ENCODE measurements around the gene PLEKHG3.

Gene PLEKHG3

GRCh38 chr14:64727551-64728071 is 23.4 kb downstream of the PLEKHG3 start:
- H3K27me3 ChIP-seq (ENCODE audit: control insufficient read depth, insufficient read depth, low read length) = no peaks in the 10 kb centered on the region
- H3K9ac ChIP-seq (ENCODE audit: low read depth, low read length) = no peak overlapping the region
- no peak overlapping the region for H3K27ac ChIP-seq (ENCODE audit: low read depth, low read length)
- peaks cover 46% of the 10 kb centered on the region for H3K36me3 ChIP-seq (ENCODE audit: control insufficient read depth, insufficient read depth, low read length)
- H3K9me3 ChIP-seq (ENCODE audit: control insufficient read depth, insufficient read depth, low read length) = no peaks in the 10 kb centered on the region
- no peak overlapping the region for H3K4me3 ChIP-seq (ENCODE audit: low read depth, low read length)
- peaks cover 32% of the 10 kb centered on the region for H3K4me1 ChIP-seq (ENCODE audit: control insufficient read depth, insufficient read depth, low read length)

GRCh38 chr14:64728106-64728505 is 23.9 kb downstream of the PLEKHG3 start:
- H3K36me3 ChIP-seq (ENCODE audit: control insufficient read depth, insufficient read depth, low read length) = peaks cover 50% of the 10 kb centered on the region
- H3K4me1 ChIP-seq (ENCODE audit: control insufficient read depth, insufficient read depth, low read length) = peaks cover 32% of the 10 kb centered on the region
- H3K9me3 ChIP-seq (ENCODE audit: control insufficient read depth, insufficient read depth, low read length) = no peaks in the 10 kb centered on the region
- H3K27ac ChIP-seq (ENCODE audit: low read depth, low read length) = no peak overlapping the region
- H3K27me3 ChIP-seq (ENCODE audit: control insufficient read depth, insufficient read depth, low read length) = no peaks in the 10 kb centered on the region
- no peak overlapping the region for H3K9ac ChIP-seq (ENCODE audit: low read depth, low read length)
- H3K4me3 ChIP-seq (ENCODE audit: low read depth, low read length) = no peak overlapping the region

GRCh38 chr14:64728856-64729255 is 24.6 kb downstream of the PLEKHG3 start:
- Histone ChIP-seq H3K36me3 (ENCODE audit: control insufficient read depth, insufficient read depth, low read length) (peaks cover 57% of the 10 kb centered on the region), H3K4me1 (ENCODE audit: control insufficient read depth, insufficient read depth, low read length) (peaks cover 30% of the 10 kb centered on the region), H3K27ac (ENCODE audit: low read depth, low read length) (no peak overlapping the region), H3K27me3 (ENCODE audit: control insufficient read depth, insufficient read depth, low read length) (no peaks in the 10 kb centered on the region), H3K9ac (ENCODE audit: low read depth, low read length) (no peak overlapping the region), H3K4me3 (ENCODE audit: low read depth, low read length) (no peak overlapping the region), H3K9me3 (ENCODE audit: control insufficient read depth, insufficient read depth, low read length) (no peaks in the 10 kb centered on the region)

GRCh38 chr14:64729386-64730060 is 25.3 kb downstream of the PLEKHG3 start:
- Histone ChIP-seq H3K27ac (ENCODE audit: low read depth, low read length) (no peak overlapping the region), H3K9ac (ENCODE audit: low read depth, low read length) (no peak overlapping the region), H3K27me3 (ENCODE audit: control insufficient read depth, insufficient read depth, low read length) (no peaks in the 10 kb centered on the region), H3K36me3 (ENCODE audit: control insufficient read depth, insufficient read depth, low read length) (peaks cover 60% of the 10 kb centered on the region), H3K4me1 (ENCODE audit: control insufficient read depth, insufficient read depth, low read length) (peaks cover 23% of the 10 kb centered on the region), H3K4me3 (ENCODE audit: low read depth, low read length) (no peak overlapping the region), H3K9me3 (ENCODE audit: control insufficient read depth, insufficient read depth, low read length) (no peaks in the 10 kb centered on the region)

DNA sequence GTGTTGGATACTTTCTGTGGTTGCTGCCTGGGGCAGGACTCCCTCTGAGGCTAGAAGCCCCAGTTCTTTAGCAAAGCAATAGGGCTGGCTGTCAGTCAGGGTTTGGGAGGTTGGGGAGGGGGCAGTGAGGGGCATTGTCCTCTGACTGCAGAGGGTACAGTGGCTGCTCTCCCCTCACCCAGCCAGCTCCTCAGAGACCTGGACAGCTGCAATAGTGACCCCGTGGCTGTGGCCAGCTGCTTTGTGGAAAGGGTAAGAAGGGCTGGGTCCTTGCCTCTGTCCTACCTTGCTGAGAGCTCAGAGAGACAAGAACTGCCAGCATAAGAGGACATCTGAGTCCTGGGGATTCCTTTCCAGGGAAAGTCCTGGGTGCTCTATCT is 25.8 kb downstream of the PLEKHG3 start:
- Histone ChIP-seq H3K27ac (ENCODE audit: low read depth, low read length) (no peak overlapping the region), H3K27me3 (ENCODE audit: control insufficient read depth, insufficient read depth, low read length) (no peaks in the 10 kb centered on the region), H3K9me3 (ENCODE audit: control insufficient read depth, insufficient read depth, low read length) (no peaks in the 10 kb centered on the region), H3K4me1 (ENCODE audit: control insufficient read depth, insufficient read depth, low read length) (peaks cover 18% of the 10 kb centered on the region), H3K9ac (ENCODE audit: low read depth, low read length) (no peak overlapping the region), H3K36me3 (ENCODE audit: control insufficient read depth, insufficient read depth, low read length) (peaks cover 60% of the 10 kb centered on the region), H3K4me3 (ENCODE audit: low read depth, low read length) (no peak overlapping the region)

DNA sequence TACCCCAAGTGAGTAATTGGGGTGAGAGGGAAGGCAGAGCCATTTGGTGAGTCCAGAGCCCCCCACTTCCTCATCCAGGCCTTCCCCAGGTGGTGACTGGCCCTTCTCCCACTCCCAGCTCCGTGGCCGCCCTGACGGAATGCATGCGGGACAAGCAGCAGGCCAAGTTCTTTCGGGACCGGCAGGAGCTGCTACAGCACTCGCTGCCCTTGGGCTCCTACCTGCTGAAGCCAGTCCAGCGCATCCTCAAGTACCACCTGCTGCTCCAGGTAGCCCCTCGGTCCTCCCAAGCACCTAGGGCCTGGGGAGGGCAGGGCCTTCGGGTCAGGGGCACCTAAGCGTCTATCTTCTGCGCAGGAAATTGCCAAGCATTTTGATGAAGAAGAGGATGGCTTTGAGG is 26.5 kb downstream of the PLEKHG3 start:
- Histone ChIP-seq H3K4me3 (ENCODE audit: low read depth, low read length) (no peak overlapping the region), H3K27me3 (ENCODE audit: control insufficient read depth, insufficient read depth, low read length) (no peaks in the 10 kb centered on the region), H3K36me3 (ENCODE audit: control insufficient read depth, insufficient read depth, low read length) (peaks cover 60% of the 10 kb centered on the region), H3K27ac (ENCODE audit: low read depth, low read length) (no peak overlapping the region), H3K9me3 (ENCODE audit: control insufficient read depth, insufficient read depth, low read length) (no peaks in the 10 kb centered on the region), H3K9ac (ENCODE audit: low read depth, low read length) (no peak overlapping the region), H3K4me1 (ENCODE audit: control insufficient read depth, insufficient read depth, low read length) (peaks cover 12% of the 10 kb centered on the region)

- Histone ChIP-seq H3K27ac (ENCODE audit: low read depth, low read length) (no peak overlapping the region), H3K36me3 (ENCODE audit: control insufficient read depth, insufficient read depth, low read length) (peaks cover 60% of the 10 kb centered on the region), H3K27me3 (ENCODE audit: control insufficient read depth, insufficient read depth, low read length) (no peaks in the 10 kb centered on the region), H3K4me1 (ENCODE audit: control insufficient read depth, insufficient read depth, low read length) (peaks cover 8% of the 10 kb centered on the region), H3K4me3 (ENCODE audit: low read depth, low read length) (no peak overlapping the region), H3K9ac (ENCODE audit: low read depth, low read length) (no peak overlapping the region), H3K9me3 (ENCODE audit: control insufficient read depth, insufficient read depth, low read length) (no peaks in the 10 kb centered on the region)
Measured at GRCh38 chr14:64731141-64731581, 26.9 kb downstream of the PLEKHG3 start.

- Histone ChIP-seq H3K27me3 (ENCODE audit: control insufficient read depth, insufficient read depth, low read length) (no peaks in the 10 kb centered on the region), H3K4me1 (ENCODE audit: control insufficient read depth, insufficient read depth, low read length) (peaks cover 6% of the 10 kb centered on the region; the same call in 1 of the 2 replicates), H3K27ac (ENCODE audit: low read depth, low read length) (no peak overlapping the region), H3K4me3 (ENCODE audit: low read depth, low read length) (no peak overlapping the region), H3K9me3 (ENCODE audit: control insufficient read depth, insufficient read depth, low read length) (no peaks in the 10 kb centered on the region), H3K36me3 (ENCODE audit: control insufficient read depth, insufficient read depth, low read length) (peaks cover 62% of the 10 kb centered on the region), H3K9ac (ENCODE audit: low read depth, low read length) (no peak overlapping the region)
Measured at GRCh38 chr14:64732066-64732465, 27.8 kb downstream of the PLEKHG3 start.

GRCh38 chr14:64732536-64733120 is 28.4 kb downstream of the PLEKHG3 start:
- H3K9ac ChIP-seq (ENCODE audit: low read depth, low read length) = no peak overlapping the region
- H3K36me3 ChIP-seq (ENCODE audit: control insufficient read depth, insufficient read depth, low read length) = peaks cover 61% of the 10 kb centered on the region
- no peaks in the 10 kb centered on the region for H3K9me3 ChIP-seq (ENCODE audit: control insufficient read depth, insufficient read depth, low read length)
- no peak overlapping the region for H3K27ac ChIP-seq (ENCODE audit: low read depth, low read length)
- no peaks in the 10 kb centered on the region for H3K27me3 ChIP-seq (ENCODE audit: control insufficient read depth, insufficient read depth, low read length)
- peaks cover 6% of the 10 kb centered on the region; the same call in 1 of the 2 replicates for H3K4me1 ChIP-seq (ENCODE audit: control insufficient read depth, insufficient read depth, low read length)
- no peak overlapping the region for H3K4me3 ChIP-seq (ENCODE audit: low read depth, low read length)

GRCh38 chr14:64733321-64733720 is 29.1 kb downstream of the PLEKHG3 start:
- Histone ChIP-seq H3K4me1 (ENCODE audit: control insufficient read depth, insufficient read depth, low read length) (peaks cover 6% of the 10 kb centered on the region; the same call in 1 of the 2 replicates), H3K4me3 (ENCODE audit: low read depth, low read length) (no peak overlapping the region), H3K9me3 (ENCODE audit: control insufficient read depth, insufficient read depth, low read length) (no peaks in the 10 kb centered on the region)

GRCh38 chr14:64733899-64734298 is 29.7 kb downstream of the PLEKHG3 start:
- H3K4me1 ChIP-seq (ENCODE audit: control insufficient read depth, insufficient read depth, low read length) = peaks cover 6% of the 10 kb centered on the region; the same call in 1 of the 2 replicates
- no peak overlapping the region for H3K27ac ChIP-seq (ENCODE audit: low read depth, low read length)
- no peaks in the 10 kb centered on the region for H3K9me3 ChIP-seq (ENCODE audit: control insufficient read depth, insufficient read depth, low read length)
- H3K4me3 ChIP-seq (ENCODE audit: low read depth, low read length) = no peak overlapping the region
- H3K36me3 ChIP-seq (ENCODE audit: control insufficient read depth, insufficient read depth, low read length) = peaks cover 61% of the 10 kb centered on the region
- no peak overlapping the region for H3K9ac ChIP-seq (ENCODE audit: low read depth, low read length)
- no peaks in the 10 kb centered on the region for H3K27me3 ChIP-seq (ENCODE audit: control insufficient read depth, insufficient read depth, low read length)

More at GRCh38 chr14:64733321-64733720, 29.1 kb downstream of the PLEKHG3 start:
- no peaks in the 10 kb centered on the region for H3K27me3 ChIP-seq (ENCODE audit: control insufficient read depth, insufficient read depth, low read length)
- peaks cover 61% of the 10 kb centered on the region for H3K36me3 ChIP-seq (ENCODE audit: control insufficient read depth, insufficient read depth, low read length)
- H3K9ac ChIP-seq (ENCODE audit: low read depth, low read length) = no peak overlapping the region
- H3K27ac ChIP-seq (ENCODE audit: low read depth, low read length) = no peak overlapping the region
